Neural progenitor cell (in vitro differentiated cells): ENCODE measurements around the gene KCNK1. TPM values are rescaled to one million over a fixed set of nuclear protein-coding genes. Genes with fewer than 3 reads are reported as not detected.

Experiments
- DNase-seq: peaks from one replicate; pipeline ENCODE4 v3.0.0-alpha.2; 2016; ENCODE audit warnings: low spot score
- H2AFZ ChIP-seq: fragments of 200-600 bp; sonication (generic); replicated peaks from 2 replicates; pipeline ENCODE4 v1.6.1; 2016; ENCODE audit warnings: antibody characterized with exemption
- H3F3A ChIP-seq: fragments of 200-600 bp; sonication (generic); 2 replicates; pipeline ENCODE4 v1.6.1; 2016; ENCODE audit warnings: antibody characterized with exemption, low read depth
- H3K27ac ChIP-seq: fragments of 200-600 bp; sonication (generic); 2 replicates; pipeline ENCODE4 v1.5.1; 2016; ENCODE audit warnings: mild to moderate bottlenecking
- H3K27me3 ChIP-seq: fragments of 200-600 bp; sonication (generic); 2 replicates; pipeline ENCODE4 v1.6.1; 2016; ENCODE audit warnings: mild to moderate bottlenecking, moderate library complexity
- H3K36me3 ChIP-seq: fragments of 200-600 bp; sonication (generic); 2 replicates; pipeline ENCODE4 v1.5.1; 2016
- H3K4me1 ChIP-seq: fragments of 200-600 bp; sonication (generic); 2 replicates; pipeline ENCODE4 v1.6.1; 2016; ENCODE audit warnings: mixed run types
- H3K4me2 ChIP-seq: fragments of 200-600 bp; sonication (generic); 2 replicates; pipeline ENCODE4 v1.6.1; 2016
- H3K4me3 ChIP-seq: fragments of 200-600 bp; sonication (generic); 2 replicates; pipeline ENCODE4 v1.5.1; 2016
- H3K79me2 ChIP-seq: fragments of 200-600 bp; sonication (generic); 2 replicates; pipeline ENCODE4 v1.6.1; 2016; ENCODE audit warnings: low read depth
- H3K9ac ChIP-seq: fragments of 200-600 bp; sonication (generic); 2 replicates; pipeline ENCODE4 v1.6.1; 2016
- H3K9me3 ChIP-seq: fragments of 200-600 bp; sonication (generic); 2 replicates; pipeline ENCODE4 v1.5.1; 2016; ENCODE audit warnings: low read depth
- H4K20me1 ChIP-seq: fragments of 200-600 bp; sonication (generic); 2 replicates; pipeline ENCODE4 v1.6.1; 2016; ENCODE audit warnings: low read depth
- H3K27ac Mint-ChIP-seq: 3 replicates; pipeline ENCODE4 v1.8.0; 2021; ENCODE audit warnings: mixed read lengths
- H3K27me3 Mint-ChIP-seq: 2 replicates; pipeline ENCODE4 v1.8.0; 2022; ENCODE audit warnings: low read depth, mild to moderate bottlenecking, inconsistent platforms, moderate library complexity, mixed read lengths; ENCODE audit not compliant: insufficient read depth
- H3K36me3 Mint-ChIP-seq: 3 replicates; pipeline ENCODE4 v1.8.0; 2021; ENCODE audit warnings: mixed read lengths
- H3K4me1 Mint-ChIP-seq: 3 replicates; pipeline ENCODE4 v1.8.0; 2021; ENCODE audit warnings: mixed read lengths
- H3K4me3 Mint-ChIP-seq: 3 replicates; pipeline ENCODE4 v1.8.0; 2021; ENCODE audit warnings: mild to moderate bottlenecking, moderate library complexity, mixed read lengths
- H3K9me3 Mint-ChIP-seq: 3 replicates; pipeline ENCODE4 v1.8.0; 2020; ENCODE audit warnings: mixed read lengths
- EZH2 ChIP-seq: fragments of 200-600 bp; sonication (generic); IDR thresholded peaks from 2 replicates; pipeline ENCODE4 v1.6.1; 2017; ENCODE audit warnings: antibody characterized with exemption, mild to moderate bottlenecking, moderate library complexity
- EZH2phosphoT487 ChIP-seq: fragments of 200-600 bp; sonication (generic); IDR thresholded peaks from 2 replicates; pipeline ENCODE4 v1.6.1; 2017; ENCODE audit warnings: antibody characterized with exemption
- total RNA-seq: library from RNA; depleted of rRNA; stranded (reverse); fragments of >200 nt; gene quantifications from 2 replicates; pipeline ENCODE4 v1.2.3, GENCODE V29; 2015; ENCODE audit warnings: low replicate concordance
- TF ChIP-seq, protein P1 (sequence below): fragments of 200-600 bp; sonication (generic); IDR thresholded peaks from 2 replicates; pipeline ENCODE4 v1.5.1; 2017; ENCODE audit warnings: antibody characterized with exemption, mild to moderate bottlenecking

The KCNK1 gene
- total RNA-seq = 0.11 and 0.31 TPM in 2 replicates

DNA sequence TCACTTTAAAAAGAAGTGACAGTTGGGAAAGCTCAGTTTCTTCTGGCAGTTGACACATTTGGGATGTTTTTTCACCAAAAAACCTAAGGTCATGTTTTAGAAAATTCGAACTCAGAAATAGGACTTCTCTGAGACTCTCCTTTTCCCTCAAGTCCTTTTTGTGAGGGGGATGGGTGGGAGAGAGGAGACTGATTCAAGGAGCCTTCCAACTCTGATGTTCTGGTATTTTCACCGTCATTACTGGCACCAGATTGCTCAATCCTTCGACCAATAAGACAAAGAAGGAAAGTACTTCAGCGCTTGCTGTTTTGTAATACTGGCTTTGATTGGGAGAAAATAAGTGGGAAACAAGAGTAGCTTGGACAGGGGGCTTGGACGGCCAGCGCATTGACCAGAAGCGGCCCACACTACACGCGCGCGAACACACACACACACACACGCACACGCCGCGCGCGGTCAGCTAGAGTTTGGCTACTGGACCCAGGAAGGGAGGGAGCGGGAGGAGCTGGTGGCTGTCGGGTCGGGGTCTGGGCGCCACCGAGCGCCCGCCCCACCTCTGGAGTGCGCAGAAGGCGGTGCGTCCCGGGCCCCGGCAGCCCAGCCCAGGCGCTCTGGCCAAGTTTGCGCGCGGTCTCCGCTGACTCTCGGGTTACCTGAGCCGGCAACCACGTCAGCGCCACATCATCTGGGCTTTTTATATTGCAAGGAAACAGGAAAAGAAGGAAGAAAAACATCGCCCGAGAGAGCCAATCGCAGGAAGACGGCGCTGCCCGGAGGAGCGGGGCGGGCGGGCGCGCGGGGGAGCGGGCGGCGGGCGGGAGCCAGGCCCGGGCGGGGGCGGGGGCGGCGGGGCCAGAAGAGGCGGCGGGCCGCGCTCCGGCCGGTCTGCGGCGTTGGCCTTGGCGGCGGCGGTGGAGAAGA lies at the start of gene KCNK1:
TSS of gene KCNK1 (plus strand) at position 855 of the 921 bp plus-strand sequence. CDS start at position 921, 66 bp downstream.
- H3K4me1 ChIP-seq = peaks cover 14% of the 10 kb centered on the region
- H3K27ac ChIP-seq = no peak within 1 kb of the TSS
- H3K9ac ChIP-seq = no peak within 1 kb of the TSS
- no peaks in the 10 kb centered on the region for H3K36me3 ChIP-seq
- H3F3A ChIP-seq = peaks cover 10% of the 10 kb centered on the region
- Mint-ChIP-seq H3K27me3 (peaks cover 40% of the 10 kb centered on the region), H3K9me3 (no peaks in the 10 kb centered on the region), H3K36me3 (no peaks in the 10 kb centered on the region), H3K4me1 (peaks cover 24% of the 10 kb centered on the region), H3K27ac (no peak within 1 kb of the TSS), H3K4me3 (peak within 1 kb of the TSS; percentile 90)
- TF ChIP-seq EZH2phosphoT487 = peak; percentile 37
- TF ChIP-seq EZH2 = peak; percentile 45
- TF ChIP-seq, protein P1, sequence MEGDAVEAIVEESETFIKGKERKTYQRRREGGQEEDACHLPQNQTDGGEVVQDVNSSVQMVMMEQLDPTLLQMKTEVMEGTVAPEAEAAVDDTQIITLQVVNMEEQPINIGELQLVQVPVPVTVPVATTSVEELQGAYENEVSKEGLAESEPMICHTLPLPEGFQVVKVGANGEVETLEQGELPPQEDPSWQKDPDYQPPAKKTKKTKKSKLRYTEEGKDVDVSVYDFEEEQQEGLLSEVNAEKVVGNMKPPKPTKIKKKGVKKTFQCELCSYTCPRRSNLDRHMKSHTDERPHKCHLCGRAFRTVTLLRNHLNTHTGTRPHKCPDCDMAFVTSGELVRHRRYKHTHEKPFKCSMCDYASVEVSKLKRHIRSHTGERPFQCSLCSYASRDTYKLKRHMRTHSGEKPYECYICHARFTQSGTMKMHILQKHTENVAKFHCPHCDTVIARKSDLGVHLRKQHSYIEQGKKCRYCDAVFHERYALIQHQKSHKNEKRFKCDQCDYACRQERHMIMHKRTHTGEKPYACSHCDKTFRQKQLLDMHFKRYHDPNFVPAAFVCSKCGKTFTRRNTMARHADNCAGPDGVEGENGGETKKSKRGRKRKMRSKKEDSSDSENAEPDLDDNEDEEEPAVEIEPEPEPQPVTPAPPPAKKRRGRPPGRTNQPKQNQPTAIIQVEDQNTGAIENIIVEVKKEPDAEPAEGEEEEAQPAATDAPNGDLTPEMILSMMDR = no peak
- peak within 1 kb of the TSS; percentile 100 for H3K4me2 ChIP-seq
- H3K4me3 ChIP-seq = peak within 1 kb of the TSS; percentile 84
- peak; percentile 79 for DNase-seq
- no peaks in the 10 kb centered on the region for H3K79me2 ChIP-seq
- H3K9me3 ChIP-seq = no peaks in the 10 kb centered on the region
- H4K20me1 ChIP-seq = no peaks in the 10 kb centered on the region
- peak within 1 kb of the TSS; percentile 98 for H2AFZ ChIP-seq
- peaks cover 54% of the 10 kb centered on the region for H3K27me3 ChIP-seq

DNA sequence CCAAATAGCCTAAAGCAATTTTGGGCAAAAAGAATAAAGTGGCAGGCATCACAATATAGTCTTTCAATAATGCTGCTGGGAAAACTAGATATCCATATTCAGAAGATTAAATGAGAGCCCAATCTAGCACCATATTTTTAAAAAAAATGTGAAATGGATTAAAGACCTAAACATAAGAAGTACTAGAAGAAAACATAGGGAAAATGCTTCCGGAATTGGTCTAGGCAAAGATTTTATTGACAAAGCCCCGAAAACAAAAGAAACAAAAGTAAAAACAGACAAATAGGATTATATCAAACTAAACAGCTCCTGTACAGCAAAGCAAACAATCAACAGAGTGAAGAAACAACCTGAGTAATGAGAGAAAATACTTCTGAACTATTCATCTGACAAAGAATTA lies 48.6 kb upstream of the KCNK1 start:
- Histone ChIP-seq H3K79me2 (no peaks in the 10 kb centered on the region), H2AFZ (no peak overlapping the region), H3F3A (no peaks in the 10 kb centered on the region), H3K9ac (no peak overlapping the region), H4K20me1 (no peaks in the 10 kb centered on the region), H3K4me3 (no peak overlapping the region), H3K4me1 (no peaks in the 10 kb centered on the region), H3K27ac (no peak overlapping the region), H3K36me3 (no peaks in the 10 kb centered on the region), H3K9me3 (no peaks in the 10 kb centered on the region), H3K4me2 (no peak overlapping the region), H3K27me3 (no peaks in the 10 kb centered on the region)
- H3K4me1 Mint-ChIP-seq = no peaks in the 10 kb centered on the region
- H3K9me3 Mint-ChIP-seq = peaks cover 24% of the 10 kb centered on the region
- H3K27me3 Mint-ChIP-seq = peaks cover 1% of the 10 kb centered on the region
- no peaks in the 10 kb centered on the region for H3K36me3 Mint-ChIP-seq
- no peak for DNase-seq
- no peak overlapping the region for H3K4me3 Mint-ChIP-seq
- TF ChIP-seq EZH2 (no peak), EZH2phosphoT487 (no peak)
- TF ChIP-seq, protein P1 = no peak
- no peak overlapping the region for H3K27ac Mint-ChIP-seq

DNA sequence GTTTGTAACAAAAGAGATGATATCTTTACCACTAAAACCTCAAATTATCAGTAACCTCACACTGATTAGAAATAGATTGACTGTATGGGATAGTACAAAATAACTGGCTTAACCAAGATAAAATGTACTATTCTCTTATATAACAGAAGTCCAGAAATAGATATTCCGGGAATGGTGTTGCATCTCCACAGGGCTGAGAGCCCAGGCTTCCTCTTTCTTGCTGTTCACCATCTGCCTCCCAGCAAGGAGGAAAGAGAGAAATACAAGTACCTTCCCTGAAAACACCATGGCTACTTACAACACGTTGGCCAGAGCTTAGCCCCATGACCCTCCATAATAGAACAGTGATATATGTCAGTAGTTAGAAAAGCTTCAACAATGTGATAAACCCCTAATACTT lies 47.0 kb upstream of the KCNK1 start:
- Histone ChIP-seq H3K79me2 (no peaks in the 10 kb centered on the region), H3K36me3 (no peaks in the 10 kb centered on the region), H2AFZ (no peak overlapping the region), H3K4me1 (no peaks in the 10 kb centered on the region), H4K20me1 (no peaks in the 10 kb centered on the region), H3K4me3 (no peak overlapping the region), H3K27me3 (no peaks in the 10 kb centered on the region), H3K9ac (no peak overlapping the region), H3K9me3 (no peaks in the 10 kb centered on the region), H3F3A (no peaks in the 10 kb centered on the region), H3K4me2 (no peak overlapping the region), H3K27ac (no peak overlapping the region)
- no peak overlapping the region for H3K4me3 Mint-ChIP-seq
- H3K27ac Mint-ChIP-seq = no peak overlapping the region
- peaks cover 11% of the 10 kb centered on the region for H3K9me3 Mint-ChIP-seq
- no peaks in the 10 kb centered on the region for H3K27me3 Mint-ChIP-seq
- no peak for DNase-seq
- no peaks in the 10 kb centered on the region for H3K4me1 Mint-ChIP-seq
- TF ChIP-seq EZH2 (no peak), EZH2phosphoT487 (no peak)
- TF ChIP-seq, protein P1 = no peak
- no peaks in the 10 kb centered on the region for H3K36me3 Mint-ChIP-seq
